Endothelial cell of umbilical vein (primary cell): Measurements from ENCODE around the gene NINL. TPM values are rescaled to one million over a fixed set of nuclear protein-coding genes. Genes with fewer than 3 reads are reported as not detected.

Source experiments
- BruUV-seq: library from RNA; stranded (reverse); fragments of 400-500 nt; replicated peaks from 2 replicates; lab custom pipeline; 2021; lab: Mats Ljungman, UMichigan
- CTCF ChIA-PET: fragments of 300-600, 350-600 bp; sonication (Branson Sonifier 250); formaldehyde crosslinking; loops from one replicate; lab custom pipeline; 2021; ENCODE audit warnings: antibody characterized with exemption, inconsistent platforms; lab: Charles Lee
- POLR2A ChIA-PET: fragments of 300-600, 350-600 bp; sonication (Branson Sonifier 250); formaldehyde crosslinking; loops from one replicate; lab custom pipeline; 2021; ENCODE audit warnings: antibody characterized with exemption, inconsistent platforms; lab: Charles Lee
- DNase-seq: peaks from one replicate; pipeline ENCODE4 v3.0.0-alpha.2; 2011; ENCODE audit warnings: low read depth, low spot score
- FAIRE-seq: peaks from 2 replicates; lab custom pipeline; 2011; peaks lifted over from hg19 to GRCh38; lab: Jason Lieb, UNC
- H2AFZ ChIP-seq: 2 replicates; pipeline ENCODE4 v1.6.0; 2012; ENCODE audit warnings: low read depth, low read length, control low read depth, inconsistent platforms
- H3K27ac ChIP-seq: 2 replicates; pipeline ENCODE4 v1.5.1; 2011; ENCODE audit warnings: low read depth, mild to moderate bottlenecking, control low read depth, low read length, moderate library complexity; ENCODE audit not compliant: insufficient read depth
- H3K27me3 ChIP-seq, 2 experiments: 2 replicates each; pipeline versions ENCODE4 v1.6.0 to v1.6.1; 2011; ENCODE audit warnings: low read length in 2 of 2, mixed read lengths in 1 of 2; ENCODE audit not compliant: control insufficient read depth in 2 of 2, insufficient read depth in 2 of 2
- H3K36me3 ChIP-seq, 2 experiments: 2 replicates in 1 of 2; 3 replicates in 1 of 2; pipeline ENCODE4 v1.5.1; 2011; ENCODE audit warnings: low read length in 2 of 2, mild to moderate bottlenecking in 1 of 2, moderate library complexity in 1 of 2; ENCODE audit not compliant: control insufficient read depth in 2 of 2, insufficient read depth in 2 of 2; ENCODE audit errors: extremely low read depth in 1 of 2
- H3K4me1 ChIP-seq: 3 replicates; pipeline ENCODE4 v1.5.1; 2011; ENCODE audit warnings: mild to moderate bottlenecking, low read length; ENCODE audit not compliant: control insufficient read depth, insufficient read depth; ENCODE audit errors: extremely low read depth
- H3K4me2 ChIP-seq: 2 replicates; pipeline ENCODE4 v1.6.1; 2011; ENCODE audit warnings: low read length, control low read depth, mixed read lengths; ENCODE audit not compliant: insufficient read depth
- H3K4me3 ChIP-seq, 3 experiments: fragments of 200-600 bp in 1 of 3; sonication (generic), shearing (Covaris generic) in 1 of 3; replicated peaks in 1 of 3; 2 replicates each; pipeline ENCODE4 v1.5.1; 2011 to 2016; ENCODE audit warnings: control low read depth in 3 of 3, low read length in 3 of 3, mild to moderate bottlenecking in 2 of 3, inconsistent platforms in 1 of 3, low read depth in 1 of 3, moderate library complexity in 1 of 3; ENCODE audit not compliant: insufficient read depth in 1 of 3
- H3K79me2 ChIP-seq: 2 replicates; pipeline ENCODE4 v1.6.0; 2012; ENCODE audit warnings: low read length, inconsistent platforms; ENCODE audit not compliant: control insufficient read depth, insufficient read depth
- H3K9ac ChIP-seq: replicated peaks from 2 replicates; pipeline ENCODE3; 2011; ENCODE audit warnings: low read length, control low read depth; ENCODE audit not compliant: insufficient read depth; ENCODE audit errors: extremely low read depth
- H3K9me1 ChIP-seq: replicated peaks from 3 replicates; pipeline ENCODE4 v1.6.0; 2011; ENCODE audit warnings: mild to moderate bottlenecking, low read length; ENCODE audit not compliant: control insufficient read depth, insufficient read depth; ENCODE audit errors: extremely low read depth
- H3K9me3 ChIP-seq: replicated peaks from 2 replicates; pipeline ENCODE4 v1.5.1; 2012; ENCODE audit warnings: low read length, inconsistent platforms; ENCODE audit not compliant: control insufficient read depth, insufficient read depth
- H4K20me1 ChIP-seq: replicated peaks from 2 replicates; pipeline ENCODE3; 2011; ENCODE audit warnings: mild to moderate bottlenecking, low read length; ENCODE audit not compliant: control insufficient read depth, insufficient read depth; ENCODE audit errors: extremely low read depth
- CTCF ChIP-seq, 2 donors: IDR thresholded peaks; 1 replicate in 1 of 2; 2 replicates in 1 of 2; pipeline ENCODE4 v1.5.1; 2011; ENCODE audit warnings: low read length in 2 of 2, mild to moderate bottlenecking in 2 of 2, moderate library complexity in 2 of 2, control low read depth in 1 of 2, inconsistent platforms in 1 of 2, low read depth in 1 of 2; ENCODE audit not compliant: insufficient read depth in 1 of 2; ENCODE audit errors: extremely low read depth in 1 of 2
- EZH2 ChIP-seq: IDR thresholded peaks from 2 replicates; pipeline ENCODE4 v1.6.1; 2012; ENCODE audit warnings: borderline replicate concordance, low read depth, mild to moderate bottlenecking, moderate library complexity, low read length, inconsistent platforms; ENCODE audit not compliant: severe bottlenecking
- FOS ChIP-seq: IDR thresholded peaks from 2 replicates; pipeline ENCODE4 v1.6.1; 2011; ENCODE audit warnings: mild to moderate bottlenecking, low read length, moderate library complexity, borderline replicate concordance; ENCODE audit not compliant: insufficient read depth
- GATA2 ChIP-seq: IDR thresholded peaks from 2 replicates; pipeline ENCODE4 v1.7.0; 2011; ENCODE audit warnings: low read depth, mild to moderate bottlenecking, moderate library complexity, mixed read lengths, low read length; ENCODE audit not compliant: insufficient read length, insufficient read depth
- JUN ChIP-seq: IDR thresholded peaks from 2 replicates; pipeline ENCODE4 v1.6.1; 2011; ENCODE audit warnings: borderline replicate concordance, low read depth; ENCODE audit not compliant: insufficient read length, insufficient read depth
- MAX ChIP-seq: IDR thresholded peaks from 2 replicates; pipeline ENCODE4 v1.6.1; 2011; ENCODE audit not compliant: insufficient read depth, insufficient read length
- MYC ChIP-seq: IDR thresholded peaks from one replicate; pipeline ENCODE4 v1.6.1; 2011; ENCODE audit warnings: mild to moderate bottlenecking, low read depth, low read length
- POLR2A ChIP-seq: IDR thresholded peaks from 2 replicates; pipeline ENCODE4 v1.6.1; 2012; ENCODE audit warnings: low read depth, mild to moderate bottlenecking, control low read depth, low read length
- POLR2AphosphoS5 ChIP-seq: IDR thresholded peaks from 2 replicates; pipeline ENCODE4 v1.6.1; 2012; ENCODE audit warnings: low read depth, mild to moderate bottlenecking, control low read depth, low read length, moderate library complexity; ENCODE audit not compliant: insufficient read depth
- dilution Hi-C: fragments of 300-500 bp; cut with MboI; formaldehyde crosslinking; loops from one replicate; pipeline ENCODE4 v1.15.0; 2019; ENCODE audit warnings: low sequenced_read_pairs; ENCODE audit not compliant: extremely low pct_ligation_motif_present
- intact Hi-C: fragments of 100-400 bp; cut with micrococcal nuclease; formaldehyde crosslinking; loops from one replicate; pipeline ENCODE4 v1.10.0; 2022
- polyA plus RNA-seq, 4 experiments: library from polyadenylated mRNA; depleted of rRNA in 3 of 4; stranded (reverse) in 3 of 4; unstranded in 1 of 4; fragments of >200 nt; gene quantifications; 2 replicates each; pipeline versions ENCODE4 v1.2.1 to v1.2.3, GENCODE V29; 2011 to 2012; ENCODE audit warnings: missing spikeins in 1 of 4
- total RNA-seq: library from RNA; stranded (reverse); gene quantifications from 2 replicates; pipeline ENCODE4 v1.2.3, GENCODE V29; 2021

Gene NINL
- total and polyA plus RNA-seq, 2 donors (not counting 3 experiments of a cell fraction or from before 2014, with no cell fraction given) = 13.2 to 25.5 TPM

GRCh38 chr20:25573288-25574251, 11.8 kb downstream of the NINL start:
- Histone ChIP-seq H4K20me1 (no peaks in the 10 kb centered on the region), H3K9me1 (no peaks in the 10 kb centered on the region), H3K9ac (no peak overlapping the region), H3K4me1 (peaks cover 11% of the 10 kb centered on the region), H3K9me3 (no peaks in the 10 kb centered on the region), H3K36me3 (peaks cover 0 to 5% of the 10 kb centered on the region in 2 experiments), H3K4me2 (no peak overlapping the region), H3K27ac (no peak overlapping the region), H3K27me3 (no peaks in the 10 kb centered on the region), H3K79me2 (peaks cover 10% of the 10 kb centered on the region), H3K4me3 (no peak overlapping the region), H2AFZ (no peak overlapping the region)
- TF ChIP-seq EZH2 (no peak), JUN (no peak), FOS (no peak), MAX (no peak)
- ChIA-PET CTCF (interaction anchor here (1.0 to 1.5 kb wide), 3 partner anchors 19 to 175 kb away, joined by 4 to 7 read pairs (median 4); no protein-coding TSS in a partner anchor), POLR2A (interaction anchor here (0.6 kb wide), 2 partner anchors 10 to 175 kb away, joined by 3 to 4 read pairs; no protein-coding TSS in a partner anchor)
- dilution Hi-C loops = no loop called here
- no TSS peak for BruUV-seq
- FAIRE-seq (no peak), DNase-seq (peak; percentile 55)
- intact Hi-C loops = loop anchor here (5.0 kb wide), 1 partner anchor 86 kb away; no protein-coding TSS in a partner anchor

- DNase-seq (no peak), FAIRE-seq (no peak)
- H3K27ac ChIP-seq = no peak overlapping the region
- POLR2A ChIA-PET = no interaction called here
- no peaks in the 10 kb centered on the region for H4K20me1 ChIP-seq
- no peaks in the 10 kb centered on the region for H3K9me3 ChIP-seq
- no peak overlapping the region for H3K9ac ChIP-seq
- no peak overlapping the region for H2AFZ ChIP-seq
- H3K36me3 ChIP-seq = peaks cover 0 to 5% of the 10 kb centered on the region in 2 experiments
- no peaks in the 10 kb centered on the region for H3K27me3 ChIP-seq
- dilution Hi-C loops = no loop called here
- CTCF ChIA-PET = interaction anchor here (0.6 kb wide), 1 partner anchor 261 kb away, joined by 4 read pairs; no protein-coding TSS in a partner anchor
- H3K79me2 ChIP-seq = peaks cover 5% of the 10 kb centered on the region
- H3K4me1 ChIP-seq = peaks cover 11% of the 10 kb centered on the region
- no peaks in the 10 kb centered on the region for H3K9me1 ChIP-seq
- TF ChIP-seq POLR2AphosphoS5 = no peak
- TF ChIP-seq MYC = no peak
- no peak for TF ChIP-seq EZH2
- TF ChIP-seq GATA2 = no peak
- TF ChIP-seq FOS = no peak
- no peak for TF ChIP-seq MAX
- TF ChIP-seq CTCF (IDR thresholded peaks at IDR 0.05; ENCODE audit: extremely low read depth in 1 of 2, insufficient read depth in 1 of 2, low read depth in 1 of 2, low read length in 2 of 2) = no peak
- TF ChIP-seq POLR2A = no peak
- no peak for TF ChIP-seq JUN
- no peak overlapping the region for H3K4me2 ChIP-seq
- intact Hi-C loops = loop anchor here (5.0 kb wide), 1 partner anchor 85 kb away; no protein-coding TSS in a partner anchor
- H3K4me3 ChIP-seq = no peak overlapping the region
- no TSS peak for BruUV-seq
Measured at GRCh38 chr20:25571817-25572216, 13.5 kb downstream of the NINL start.
